Measurements from ENCODE around the gene OR52B6.

Gene OR52B6

DNA sequence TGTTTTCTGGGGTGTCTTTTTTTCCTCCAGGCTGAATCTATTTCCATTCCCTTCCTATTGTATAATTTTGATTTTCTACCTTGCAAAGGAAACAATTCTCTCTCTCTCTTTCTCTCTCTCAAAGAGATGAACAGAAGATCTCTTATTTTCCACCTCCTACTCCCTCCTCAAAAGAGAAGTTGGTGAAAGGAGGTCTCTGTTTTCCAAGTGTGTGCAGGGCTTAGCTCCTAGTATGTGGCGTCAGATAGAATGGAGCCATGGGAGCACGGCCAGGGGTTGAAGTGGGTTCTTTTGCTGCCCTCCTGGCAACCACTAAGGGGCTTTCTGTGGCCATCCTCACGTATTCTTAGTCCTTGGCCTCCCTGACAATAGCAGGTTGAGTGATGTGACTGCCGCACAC is 44.6 kb downstream of the OR52B6 start:
- TF ChIP-seq, protein P1, sequence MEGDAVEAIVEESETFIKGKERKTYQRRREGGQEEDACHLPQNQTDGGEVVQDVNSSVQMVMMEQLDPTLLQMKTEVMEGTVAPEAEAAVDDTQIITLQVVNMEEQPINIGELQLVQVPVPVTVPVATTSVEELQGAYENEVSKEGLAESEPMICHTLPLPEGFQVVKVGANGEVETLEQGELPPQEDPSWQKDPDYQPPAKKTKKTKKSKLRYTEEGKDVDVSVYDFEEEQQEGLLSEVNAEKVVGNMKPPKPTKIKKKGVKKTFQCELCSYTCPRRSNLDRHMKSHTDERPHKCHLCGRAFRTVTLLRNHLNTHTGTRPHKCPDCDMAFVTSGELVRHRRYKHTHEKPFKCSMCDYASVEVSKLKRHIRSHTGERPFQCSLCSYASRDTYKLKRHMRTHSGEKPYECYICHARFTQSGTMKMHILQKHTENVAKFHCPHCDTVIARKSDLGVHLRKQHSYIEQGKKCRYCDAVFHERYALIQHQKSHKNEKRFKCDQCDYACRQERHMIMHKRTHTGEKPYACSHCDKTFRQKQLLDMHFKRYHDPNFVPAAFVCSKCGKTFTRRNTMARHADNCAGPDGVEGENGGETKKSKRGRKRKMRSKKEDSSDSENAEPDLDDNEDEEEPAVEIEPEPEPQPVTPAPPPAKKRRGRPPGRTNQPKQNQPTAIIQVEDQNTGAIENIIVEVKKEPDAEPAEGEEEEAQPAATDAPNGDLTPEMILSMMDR (IDR thresholded peaks at IDR 0.05), result no peak
- TF ChIP-seq ZFX (IDR thresholded peaks at IDR 0.05; ENCODE audit: borderline replicate concordance), result no peak

DNA sequence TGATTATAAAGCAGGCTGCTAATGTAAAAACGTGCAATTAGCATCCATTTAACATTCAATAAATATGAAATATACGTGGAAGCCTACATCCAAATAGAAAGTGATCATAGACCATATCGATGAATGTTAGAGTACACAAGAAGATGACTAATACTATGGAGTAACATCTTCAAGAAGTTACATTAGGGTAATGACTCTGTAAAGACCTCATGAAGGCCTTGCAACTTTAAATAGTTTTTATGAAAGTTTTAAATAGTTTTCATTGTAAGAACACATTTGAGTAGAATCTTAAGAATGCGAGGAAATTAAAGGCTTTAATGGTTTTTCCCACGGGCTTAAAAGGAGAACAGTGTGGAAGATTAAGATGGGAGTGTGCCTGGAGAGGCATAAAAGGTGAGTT is 45.5 kb downstream of the OR52B6 start:
- no peak overlapping the region for H3K27ac ChIP-seq
- no peak for TF ChIP-seq ZFX (IDR thresholded peaks at IDR 0.05; ENCODE audit: borderline replicate concordance)
- TF ChIP-seq, protein P1 (IDR thresholded peaks at IDR 0.05), result no peak

More for the DNA sequence above, 44.6 kb downstream of the OR52B6 start:
- H3K27ac ChIP-seq, result no peak overlapping the region

DNA sequence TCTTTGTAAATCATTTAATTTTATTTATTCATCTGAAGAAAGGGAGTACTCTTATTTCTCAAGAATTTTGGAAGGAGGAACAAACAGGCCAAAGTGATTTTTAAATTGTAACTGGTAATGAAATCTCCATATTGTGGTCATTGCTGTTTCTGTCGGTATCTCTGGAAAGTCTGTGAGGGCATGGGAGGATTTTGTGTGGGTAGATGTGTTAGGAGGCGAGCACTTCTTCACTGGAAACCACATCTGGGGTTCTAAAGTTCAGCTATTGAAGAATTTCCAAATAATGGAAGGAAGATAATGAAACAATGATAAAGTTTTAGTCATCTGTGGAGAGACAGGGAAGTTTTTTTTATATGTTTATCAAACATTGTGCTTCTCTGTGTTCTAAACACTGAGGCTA is 50.7 kb downstream of the OR52B6 start:
- no peak for TF ChIP-seq ZFX (IDR thresholded peaks at IDR 0.05; ENCODE audit: borderline replicate concordance)
- TF ChIP-seq, protein P1 (IDR thresholded peaks at IDR 0.05), result no peak
- H3K27ac ChIP-seq, result no peak overlapping the region

Measured in 22Rv1 (cell line).